KOPT-K1 (cell line): ENCODE data around the gene ZNF783.
"Not testable (repeated sequence)": the region's sequence is repeated elsewhere in the genome, so short reads cannot be mapped to it uniquely, and the experiment has no call there.

Source experiments
- H3K27ac ChIP-seq: fragments of 200-600 bp; sonication (generic); 2 replicates; pipeline ENCODE4 v1.5.1; 2016; ENCODE audit warnings: antibody characterized with exemption, mild to moderate bottlenecking, low read depth, low read length; ENCODE audit not compliant: poor library complexity, severe bottlenecking
- H3K36me3 ChIP-seq: fragments of 200-600 bp; sonication (generic); 2 replicates; pipeline ENCODE4 v1.5.1; 2017; ENCODE audit warnings: antibody characterized with exemption, mild to moderate bottlenecking, low read length, moderate library complexity; ENCODE audit not compliant: insufficient read depth
- H3K9me3 ChIP-seq: fragments of 200-600 bp; sonication (generic); 2 replicates; pipeline ENCODE4 v1.5.1; 2017; ENCODE audit warnings: antibody characterized with exemption, low read length, mild to moderate bottlenecking; ENCODE audit not compliant: insufficient read depth, poor library complexity, severe bottlenecking

Gene ZNF783

GRCh38 chr7:149229526-149229925 is 32.5 kb upstream of the ZNF783 start:
- peaks cover 19% of the 10 kb centered on the region for H3K36me3 ChIP-seq
- no peaks in the 10 kb centered on the region for H3K9me3 ChIP-seq
- no peak overlapping the region for H3K27ac ChIP-seq

GRCh38 chr7:149232362-149232761 is 29.6 kb upstream of the ZNF783 start:
- Histone ChIP-seq H3K36me3 (no peaks in the 10 kb centered on the region), H3K9me3 (no peaks in the 10 kb centered on the region), H3K27ac (no peak overlapping the region)

GRCh38 chr7:149233655-149234204 is 28.3 kb upstream of the ZNF783 start:
- H3K9me3 ChIP-seq, H3K36me3 ChIP-seq, H3K27ac ChIP-seq: not testable (repeated sequence)

- Histone ChIP-seq H3K9me3 (no peaks in the 10 kb centered on the region), H3K36me3 (peaks cover 9% of the 10 kb centered on the region; the same call in 1 of the 2 replicates), H3K27ac (no peak overlapping the region)
Observed at GRCh38 chr7:149237502-149237901, 24.5 kb upstream of the ZNF783 start.

- no peak overlapping the region for H3K27ac ChIP-seq
- no peaks in the 10 kb centered on the region for H3K9me3 ChIP-seq
Observed at GRCh38 chr7:149238051-149238450, 23.9 kb upstream of the ZNF783 start.

GRCh38 chr7:149239345-149240143 is 22.5 kb upstream of the ZNF783 start, which contains the start of gene ZNF212:
Gene ZNF212, plus strand, starts transcription at chr7:149239651. Its CDS starts 128 bp downstream, at chr7:149239779.
- H3K9me3 ChIP-seq: no peaks in the 10 kb centered on the region
- H3K36me3 ChIP-seq: peaks cover 13% of the 10 kb centered on the region; the same call in 1 of the 2 replicates
- H3K27ac ChIP-seq: peak within 1 kb of the TSS; percentile 74

More at GRCh38 chr7:149238051-149238450, 23.9 kb upstream of the ZNF783 start:
- H3K36me3 ChIP-seq: peaks cover 13% of the 10 kb centered on the region; the same call in 1 of the 2 replicates

- peak overlapping the region; percentile 74 for H3K27ac ChIP-seq
- peaks cover 13% of the 10 kb centered on the region; the same call in 1 of the 2 replicates for H3K36me3 ChIP-seq
- no peaks in the 10 kb centered on the region for H3K9me3 ChIP-seq
Observed at GRCh38 chr7:149240637-149241036, 21.4 kb upstream of the ZNF783 start.

- H3K36me3 ChIP-seq: peaks cover 13% of the 10 kb centered on the region; the same call in 1 of the 2 replicates
- H3K27ac ChIP-seq: no peak overlapping the region
- no peaks in the 10 kb centered on the region for H3K9me3 ChIP-seq
Observed at GRCh38 chr7:149241696-149242095, 20.3 kb upstream of the ZNF783 start.

- Histone ChIP-seq H3K27ac (no peak overlapping the region), H3K36me3 (peaks cover 16% of the 10 kb centered on the region; the same call in 1 of the 2 replicates)
Observed at GRCh38 chr7:149245244-149245643, 16.8 kb upstream of the ZNF783 start.

GRCh38 chr7:149245744-149246143 is 16.3 kb upstream of the ZNF783 start:
- Histone ChIP-seq H3K27ac (no peak overlapping the region), H3K36me3 (peaks cover 21% of the 10 kb centered on the region), H3K9me3 (no peaks in the 10 kb centered on the region)

More at GRCh38 chr7:149245244-149245643, 16.8 kb upstream of the ZNF783 start:
- H3K9me3 ChIP-seq: no peaks in the 10 kb centered on the region

GRCh38 chr7:149248777-149249176 is 13.2 kb upstream of the ZNF783 start:
- no peak overlapping the region for H3K27ac ChIP-seq
- no peaks in the 10 kb centered on the region for H3K9me3 ChIP-seq
- peaks cover 39% of the 10 kb centered on the region for H3K36me3 ChIP-seq

- H3K27ac ChIP-seq, H3K9me3 ChIP-seq: not testable (repeated sequence)
- peaks cover 52% of the 10 kb centered on the region for H3K36me3 ChIP-seq
Observed at GRCh38 chr7:149250151-149250550, 11.8 kb upstream of the ZNF783 start.

- not testable (repeated sequence) for H3K9me3 ChIP-seq, H3K27ac ChIP-seq
- H3K36me3 ChIP-seq: peaks cover 65% of the 10 kb centered on the region
Observed at GRCh38 chr7:149251518-149251917, 10.5 kb upstream of the ZNF783 start.

GRCh38 chr7:149252378-149252777 is 9.6 kb upstream of the ZNF783 start:
- H3K9me3 ChIP-seq: no peaks in the 10 kb centered on the region
- H3K36me3 ChIP-seq: peaks cover 68% of the 10 kb centered on the region
- no peak overlapping the region for H3K27ac ChIP-seq

- H3K36me3 ChIP-seq: peaks cover 68% of the 10 kb centered on the region
- H3K9me3 ChIP-seq: no peaks in the 10 kb centered on the region
- H3K27ac ChIP-seq: no peak overlapping the region
Observed at GRCh38 chr7:149253665-149254064, 8.3 kb upstream of the ZNF783 start.
